Limb (tissue), 2 donors: Measurements from ENCODE around the gene NOP56.
"Not testable (repeated sequence)": the region's sequence is repeated elsewhere in the genome, so short reads cannot be mapped to it uniquely, and the experiment has no call there.

ENCODE experiments used
- DNase-seq, 2 donors: peaks; one replicate each; pipeline ENCODE4 v3.0.0-alpha.2; 2016; ENCODE audit errors: extremely low spot score in 2 of 2

The NOP56 gene

DNA sequence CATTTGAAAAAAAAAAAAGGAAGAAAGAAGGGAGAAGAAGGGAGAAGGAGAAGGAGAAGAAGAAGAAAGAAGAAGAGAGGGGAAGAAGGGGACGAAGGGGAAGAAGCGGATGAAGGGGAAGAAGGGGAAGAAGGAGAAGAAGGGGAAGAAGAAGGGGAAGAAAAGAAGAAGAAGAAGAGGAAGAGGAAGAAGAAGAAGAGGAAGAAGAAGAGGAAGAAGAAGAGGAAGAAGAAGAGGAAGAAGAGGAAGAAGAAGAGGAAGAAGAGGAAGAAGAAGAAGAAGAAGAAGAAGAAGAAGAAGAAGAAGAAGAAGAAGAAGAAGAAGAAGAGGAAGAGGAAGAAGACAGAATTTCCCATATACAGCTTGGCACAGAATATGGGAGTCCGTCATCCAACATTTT is 29.6 kb downstream of the NOP56 start:
- not testable (repeated sequence) for DNase-seq

DNA sequence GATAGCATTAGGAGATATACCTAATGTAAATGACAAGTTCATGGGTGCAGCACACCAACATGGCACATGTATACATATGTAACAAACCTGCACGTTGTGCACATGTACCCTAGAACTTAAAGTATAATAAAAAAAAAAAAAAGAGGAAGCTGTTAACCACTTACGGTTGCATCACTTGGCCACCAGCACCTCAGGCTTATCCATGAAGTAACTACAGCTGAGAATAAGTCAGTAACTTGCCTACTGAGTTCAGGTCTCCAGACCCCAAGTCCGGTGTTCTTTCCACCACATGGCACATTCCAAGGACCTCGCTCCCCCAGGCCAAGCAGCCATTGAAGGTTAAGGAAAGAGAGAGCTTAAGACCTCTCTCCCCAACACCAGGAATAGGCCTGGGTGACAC is 32.4 kb downstream of the NOP56 start:
- not testable (repeated sequence) for DNase-seq

DNA sequence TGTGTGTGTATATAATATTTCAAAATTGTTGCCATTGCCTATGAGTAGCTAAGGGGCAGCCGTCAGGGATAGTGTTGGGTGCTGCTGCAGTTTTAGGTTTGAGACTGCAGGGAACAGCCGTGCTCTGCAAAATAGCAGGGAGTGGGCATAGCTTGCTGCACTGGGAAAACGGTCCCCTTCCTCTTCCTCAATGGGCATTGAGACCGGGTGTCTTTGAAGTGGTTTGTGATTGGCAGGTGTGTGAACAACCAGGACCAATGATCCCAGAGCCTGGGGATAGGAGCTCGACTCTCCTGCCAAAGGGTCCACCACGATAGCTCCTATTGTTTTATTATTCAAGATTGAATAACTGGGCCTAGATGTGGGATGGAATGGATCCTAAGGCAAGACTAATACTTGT is 35.1 kb downstream of the NOP56 start:
- DNase-seq = no peak

DNA sequence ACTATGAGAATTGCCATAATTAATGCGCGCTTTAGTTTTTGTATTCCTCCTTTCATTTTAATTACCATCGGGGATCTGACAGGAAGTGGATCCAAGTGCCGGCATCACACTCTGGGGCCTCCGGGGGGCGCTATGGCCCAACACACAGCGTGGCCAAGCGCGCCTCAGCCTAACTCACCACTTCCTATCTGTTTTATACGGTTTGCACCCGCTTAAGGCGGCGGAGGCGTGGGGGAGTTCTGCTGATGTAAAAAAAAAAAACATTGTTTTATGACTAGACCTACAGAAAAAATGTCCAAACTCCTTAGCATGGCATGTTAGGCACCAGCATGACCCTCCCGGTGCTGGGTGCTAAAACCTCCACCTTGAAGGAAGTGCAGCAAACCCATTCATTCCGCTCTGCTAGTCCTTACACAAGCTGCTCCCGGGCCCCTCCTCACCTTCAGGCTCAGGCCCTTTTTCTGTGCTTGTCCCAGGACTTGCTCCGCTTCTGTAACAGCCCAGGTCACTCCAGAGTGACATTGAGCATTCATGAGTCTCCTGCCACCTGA is 35.7 kb downstream of the NOP56 start:
- DNase-seq = peak in 1 of 2 donors; percentile 64

DNA sequence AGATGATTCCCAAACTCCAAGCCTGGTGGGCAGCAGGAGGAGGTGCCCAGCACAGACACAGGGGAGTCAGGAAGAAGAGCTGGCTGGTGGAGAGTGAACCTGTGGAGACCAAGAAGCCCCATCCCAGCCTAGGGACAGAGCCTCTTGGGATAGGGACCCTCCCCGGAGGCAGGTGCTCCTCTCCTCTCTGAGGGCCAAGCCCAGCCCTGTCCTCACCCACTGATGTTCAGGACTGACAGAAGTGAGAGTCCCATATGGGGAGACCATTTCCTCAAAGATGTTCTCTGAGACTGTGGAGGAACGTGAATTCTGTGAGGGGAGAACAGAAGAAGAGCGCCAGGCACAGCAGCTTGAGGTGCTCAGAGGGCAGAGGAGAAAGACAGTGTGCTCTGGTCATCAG is 37.8 kb downstream of the NOP56 start:
- DNase-seq = no peak

DNA sequence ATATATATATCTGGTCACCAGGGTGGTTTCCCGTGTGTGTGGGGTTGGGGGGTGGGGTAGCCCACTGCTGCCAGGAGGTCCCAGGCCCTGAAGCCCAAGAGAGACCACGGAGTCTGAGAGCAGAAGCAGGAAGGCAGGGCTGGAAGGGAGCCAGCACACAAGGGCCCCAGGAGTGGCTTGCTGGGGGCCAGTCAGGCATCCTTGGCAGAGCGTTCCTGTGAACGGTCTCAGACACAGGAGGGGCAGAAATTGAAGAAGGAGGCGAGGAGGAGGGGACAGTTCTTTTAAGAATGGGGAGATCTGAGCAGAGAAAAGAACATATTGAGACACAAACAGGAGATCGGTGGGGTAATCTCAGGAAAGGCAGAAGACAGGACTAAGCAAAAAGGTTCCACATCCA is 38.3 kb downstream of the NOP56 start:
- no peak for DNase-seq

DNA sequence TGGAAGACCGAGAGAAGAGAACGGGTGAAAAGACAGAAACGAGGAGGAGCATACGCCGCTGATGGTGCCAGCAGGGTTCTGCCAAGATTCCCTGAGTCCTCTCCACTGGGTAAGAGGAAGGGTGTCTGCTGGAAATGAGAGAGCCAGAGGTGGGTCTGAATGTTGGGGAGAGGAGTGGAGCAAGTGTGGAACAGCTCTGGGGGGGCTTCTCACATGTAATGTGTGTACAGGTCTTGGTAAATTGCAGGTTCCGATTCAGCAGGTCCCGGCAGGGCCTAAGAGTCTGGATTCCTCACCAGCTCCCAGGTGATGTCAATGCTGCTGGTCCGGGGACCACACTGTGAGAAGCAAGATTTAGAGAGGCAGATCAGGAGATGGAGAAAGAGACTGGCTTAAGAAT is 38.7 kb downstream of the NOP56 start:
- no peak for DNase-seq

DNA sequence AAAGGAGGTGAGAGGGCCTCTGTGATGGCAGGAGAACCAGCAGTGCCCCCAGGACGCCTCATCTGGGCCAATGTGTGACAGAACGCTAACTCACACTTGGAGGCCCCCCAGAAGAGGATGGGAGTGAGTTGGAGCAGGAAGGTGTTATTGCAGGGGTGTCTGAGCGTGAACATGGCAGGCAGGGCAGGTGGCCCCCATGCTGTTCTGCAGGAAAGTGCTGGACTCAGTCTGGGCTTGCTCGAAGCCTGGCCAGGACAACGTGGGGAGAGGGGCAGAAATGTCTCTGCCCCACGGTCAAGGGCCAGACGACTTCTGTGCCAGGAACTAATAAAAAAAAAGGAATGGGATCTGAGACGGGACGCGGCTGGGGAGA is 39.2 kb downstream of the NOP56 start:
- DNase-seq = no peak

DNA sequence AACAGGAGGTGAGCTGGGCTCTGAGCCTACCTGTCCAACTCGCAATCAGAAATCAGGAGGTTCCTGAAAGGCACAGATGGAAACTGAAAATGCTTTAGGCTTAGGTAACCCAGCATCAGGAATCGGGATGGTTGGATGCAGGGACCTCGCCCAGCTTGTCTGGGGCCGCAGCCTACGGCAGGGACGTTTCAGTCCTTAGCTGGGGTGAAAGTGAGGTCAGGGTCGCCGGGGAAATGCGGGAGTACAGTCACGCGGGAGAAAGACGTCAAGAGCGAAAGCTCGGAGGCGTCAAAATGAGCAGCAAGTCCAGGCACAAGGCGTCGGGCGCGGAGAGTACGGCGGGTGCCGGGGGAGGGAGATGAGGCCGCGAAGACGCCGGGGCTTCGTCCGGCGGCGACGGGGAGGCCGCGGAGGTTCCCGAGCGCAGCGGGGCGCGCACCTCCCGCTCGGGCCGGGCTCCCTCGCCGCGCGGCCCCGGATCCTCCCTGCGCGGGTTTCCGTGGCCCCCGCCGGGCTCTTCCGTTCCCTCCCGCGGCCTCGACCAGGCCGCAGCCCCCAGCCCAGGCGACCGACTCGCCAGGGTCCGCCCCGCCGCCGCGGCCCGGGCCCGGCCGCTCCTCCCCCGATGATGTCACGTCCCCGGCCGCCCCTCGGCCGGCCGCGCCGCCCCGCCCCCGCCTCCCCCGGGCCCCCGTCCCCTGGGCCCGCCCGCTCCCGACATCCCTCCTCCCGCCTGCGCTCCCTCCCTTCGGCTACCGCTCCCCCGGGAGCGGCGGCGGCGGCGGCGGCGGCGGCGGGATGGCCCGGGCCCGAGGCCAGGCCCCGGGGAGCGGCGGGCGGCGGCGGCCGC is 39.8 kb downstream of the NOP56 start, which contains the start of gene EBF4:
EBF4 (plus strand) TSS at position 745 of the 850 bp plus-strand sequence. CDS start 866 bp downstream, outside the sequence.
- DNase-seq = peak in 1 of 2 donors; percentile 74

DNA sequence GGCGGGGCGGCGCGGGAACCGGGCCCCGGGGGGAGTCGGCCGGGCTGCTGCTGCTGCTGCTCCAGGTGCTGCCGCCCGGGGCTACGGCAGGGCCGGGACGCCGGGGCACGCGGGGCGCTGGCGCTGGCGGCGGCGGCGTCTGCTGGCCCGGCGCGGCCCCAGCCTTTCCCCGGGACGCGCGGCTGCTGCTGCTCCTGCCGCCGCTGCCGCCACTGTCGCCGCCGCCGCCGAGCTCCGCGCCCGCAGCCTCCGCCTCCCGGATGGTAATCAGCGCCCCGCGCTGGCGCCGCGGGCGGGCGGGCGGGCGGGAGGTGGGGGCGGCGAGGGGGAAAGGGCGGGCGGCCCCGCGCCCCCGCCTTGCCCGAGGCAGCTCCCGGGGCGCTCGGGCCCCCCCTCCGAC is 40.5 kb downstream of the NOP56 start:
- no peak for DNase-seq

DNA sequence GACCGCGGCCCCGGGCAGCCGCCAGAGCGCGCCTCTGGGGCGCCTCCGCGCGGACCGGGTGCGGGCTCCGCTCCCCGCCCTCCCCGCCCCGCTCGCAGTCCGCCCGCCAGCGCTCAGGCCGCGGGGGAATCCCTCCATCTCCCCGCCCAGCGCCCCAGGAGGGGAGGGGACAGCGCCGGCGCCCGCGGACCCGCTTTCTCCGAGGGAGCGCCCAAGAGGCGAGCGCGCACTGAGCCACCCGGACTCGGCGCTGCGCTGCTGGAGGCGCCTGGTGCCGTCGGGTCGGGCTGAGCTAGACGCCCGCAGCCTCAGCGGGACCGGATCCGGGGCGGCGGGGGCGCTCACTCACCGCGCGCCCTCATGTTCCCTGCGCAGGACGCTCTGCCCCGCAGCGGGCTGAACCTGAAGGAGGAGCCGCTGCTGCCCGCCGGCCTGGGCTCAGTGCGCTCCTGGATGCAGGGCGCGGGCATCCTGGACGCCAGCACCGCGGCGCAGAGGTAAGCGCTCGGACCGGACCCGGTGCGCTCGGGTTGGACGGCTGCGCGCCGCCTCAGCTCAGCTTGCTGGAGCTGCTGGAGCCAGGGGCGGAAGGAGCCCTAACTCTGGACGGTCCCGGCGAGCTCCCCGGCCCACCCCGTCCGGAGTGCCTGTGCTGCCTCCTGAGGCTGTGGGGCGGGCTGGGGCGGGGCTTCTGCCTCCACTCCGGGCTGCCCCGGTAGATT is 41.0 kb downstream of the NOP56 start:
- DNase-seq = peak in 1 of 2 donors; percentile 64

DNA sequence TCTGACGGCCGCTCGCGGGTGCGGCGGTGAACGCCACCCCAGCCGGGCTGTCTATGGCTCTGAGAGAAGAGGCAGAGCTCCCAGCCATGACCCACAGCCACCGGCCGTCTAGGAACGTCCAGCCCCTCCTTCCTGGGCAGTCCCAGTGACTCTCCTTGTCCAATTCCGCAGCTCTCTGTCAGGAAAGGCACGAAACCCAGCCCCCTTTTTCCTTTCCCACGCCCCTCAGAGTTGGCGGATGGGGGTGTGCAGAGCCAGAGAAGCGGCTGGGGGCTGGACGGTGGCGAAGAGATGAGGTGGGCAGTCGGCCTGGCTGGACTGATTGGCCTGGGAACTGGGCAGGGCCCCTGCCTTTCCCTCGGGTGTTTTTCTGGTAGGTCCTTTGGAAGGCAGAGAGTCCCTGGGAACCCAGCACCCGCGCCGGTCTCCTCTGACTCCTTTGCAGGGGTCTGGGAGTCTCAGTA is 41.6 kb downstream of the NOP56 start:
- DNase-seq = peak in 1 of 2 donors; percentile 41

DNA sequence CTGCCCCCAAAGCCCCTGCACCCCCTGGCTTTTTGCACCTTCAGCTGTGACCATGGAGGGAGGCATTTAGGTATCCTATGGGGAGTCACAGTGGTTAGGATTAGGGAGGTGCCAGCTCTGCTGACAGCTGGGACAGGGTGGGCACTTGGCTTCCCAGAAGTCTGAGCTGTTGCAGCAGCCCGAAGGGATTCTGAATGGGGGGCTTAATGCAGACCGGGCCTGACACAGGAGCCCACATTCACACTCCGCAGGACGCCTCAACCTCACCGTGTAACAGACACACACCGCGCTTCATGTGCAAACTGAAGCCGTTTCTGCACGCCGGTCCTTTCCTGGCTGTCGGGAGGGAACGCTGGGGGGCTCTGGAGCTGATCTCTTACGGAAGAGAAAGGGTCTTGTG is 42.1 kb downstream of the NOP56 start:
- DNase-seq = no peak

DNA sequence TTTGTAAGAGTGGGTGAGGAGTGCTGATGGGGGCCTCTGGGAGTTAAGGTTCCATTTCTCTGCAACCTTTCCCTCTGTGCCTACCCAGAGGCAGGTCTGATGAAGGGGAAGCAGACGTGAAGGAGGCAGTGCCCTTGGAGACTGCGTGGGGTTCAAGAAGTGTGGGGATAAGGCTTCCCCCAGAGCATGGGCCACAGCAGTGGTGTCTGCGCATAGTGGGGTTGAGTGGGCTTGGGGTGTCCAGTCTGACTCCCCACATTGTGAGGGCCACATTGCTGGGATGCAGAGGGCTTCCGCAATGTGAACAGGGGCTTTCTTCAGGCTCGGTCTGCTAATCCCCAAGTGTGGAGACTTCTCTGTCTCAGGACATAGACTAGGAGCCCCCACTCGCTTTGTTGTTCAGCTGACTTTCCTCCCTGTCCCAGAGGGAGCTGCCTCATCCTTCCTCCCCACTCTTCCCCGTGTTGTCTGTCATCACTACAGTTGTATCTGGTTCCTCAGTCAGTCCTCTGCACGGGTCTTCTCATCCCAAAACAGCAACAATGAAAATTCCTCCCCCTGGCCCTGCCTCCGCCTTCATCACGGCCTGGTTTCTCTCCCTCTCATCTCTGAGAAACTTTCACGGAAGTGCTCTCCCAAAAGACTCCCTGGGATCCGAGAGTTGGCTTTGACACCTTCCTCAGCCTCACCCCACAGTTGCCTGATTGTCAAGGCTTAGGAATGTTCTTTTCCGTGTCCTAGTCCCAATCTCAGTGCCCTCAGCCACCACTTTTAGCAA is 43.0 kb downstream of the NOP56 start:
- no peak for DNase-seq

DNA sequence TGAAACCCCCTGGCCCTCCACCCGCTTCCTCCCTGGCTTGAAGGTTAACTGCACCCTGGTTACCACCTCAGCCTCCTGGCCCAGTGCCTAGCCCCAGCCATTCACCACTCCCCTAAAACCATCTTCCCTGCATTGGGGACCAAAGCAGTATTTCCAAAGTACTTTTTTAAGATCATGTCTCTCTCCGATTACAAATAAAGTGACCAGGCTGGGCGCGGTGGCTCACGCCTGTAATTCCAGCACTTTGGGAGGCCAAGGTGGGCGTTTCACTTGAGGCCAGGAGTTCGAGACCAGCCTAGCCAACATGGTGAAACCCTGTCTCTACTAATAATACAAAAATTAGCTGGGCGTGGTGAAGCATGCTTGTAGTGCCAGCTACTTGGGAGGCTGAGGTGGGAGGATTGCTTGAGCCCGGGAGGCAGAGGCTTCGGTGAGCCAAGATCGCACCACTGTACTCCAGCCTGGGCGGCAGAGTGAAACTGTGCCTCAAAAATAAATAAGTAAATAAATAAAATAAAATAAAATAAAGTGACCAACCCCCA is 43.6 kb downstream of the NOP56 start:
- DNase-seq = not testable (repeated sequence)

DNA sequence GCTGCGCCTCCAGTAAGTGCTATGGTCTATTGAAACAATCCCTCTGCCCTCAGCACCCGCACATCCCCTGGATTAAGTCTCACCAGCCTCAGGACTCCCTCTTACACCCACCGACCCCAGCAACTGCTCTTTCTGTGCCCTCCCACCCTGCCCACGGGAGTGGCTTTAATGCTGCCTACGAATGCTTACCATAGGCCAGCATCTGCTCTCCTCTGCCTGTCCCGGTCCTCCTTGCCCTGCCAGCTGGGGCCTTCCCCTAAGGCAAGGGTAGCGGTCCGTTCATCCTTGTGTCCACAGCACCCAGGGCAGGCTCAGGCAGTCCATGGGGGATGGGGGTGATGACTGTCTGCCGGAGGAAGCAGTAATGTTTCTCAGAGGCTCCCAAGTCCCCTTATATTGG is 44.2 kb downstream of the NOP56 start:
- DNase-seq = no peak

DNA sequence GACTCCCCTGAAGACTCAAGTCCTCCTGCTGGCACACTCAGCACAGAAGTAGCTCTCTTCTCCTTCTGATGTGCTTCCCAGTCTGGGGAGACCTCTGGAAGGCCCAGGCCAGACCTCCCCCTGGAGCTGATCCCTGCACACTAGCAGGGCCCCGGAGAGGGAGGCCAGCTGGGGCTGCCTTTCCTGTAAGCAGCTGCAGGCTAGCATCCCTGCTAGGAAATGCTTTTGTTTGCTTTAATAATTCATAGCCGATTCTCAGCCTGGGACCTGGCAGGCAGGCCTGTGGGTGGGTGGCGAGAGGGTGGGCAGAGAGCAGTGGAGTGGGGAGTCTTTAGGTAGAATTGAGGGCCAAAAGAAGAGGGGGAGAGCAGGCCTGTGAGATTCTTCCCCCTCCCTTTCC is 45.3 kb downstream of the NOP56 start:
- DNase-seq = no peak

DNA sequence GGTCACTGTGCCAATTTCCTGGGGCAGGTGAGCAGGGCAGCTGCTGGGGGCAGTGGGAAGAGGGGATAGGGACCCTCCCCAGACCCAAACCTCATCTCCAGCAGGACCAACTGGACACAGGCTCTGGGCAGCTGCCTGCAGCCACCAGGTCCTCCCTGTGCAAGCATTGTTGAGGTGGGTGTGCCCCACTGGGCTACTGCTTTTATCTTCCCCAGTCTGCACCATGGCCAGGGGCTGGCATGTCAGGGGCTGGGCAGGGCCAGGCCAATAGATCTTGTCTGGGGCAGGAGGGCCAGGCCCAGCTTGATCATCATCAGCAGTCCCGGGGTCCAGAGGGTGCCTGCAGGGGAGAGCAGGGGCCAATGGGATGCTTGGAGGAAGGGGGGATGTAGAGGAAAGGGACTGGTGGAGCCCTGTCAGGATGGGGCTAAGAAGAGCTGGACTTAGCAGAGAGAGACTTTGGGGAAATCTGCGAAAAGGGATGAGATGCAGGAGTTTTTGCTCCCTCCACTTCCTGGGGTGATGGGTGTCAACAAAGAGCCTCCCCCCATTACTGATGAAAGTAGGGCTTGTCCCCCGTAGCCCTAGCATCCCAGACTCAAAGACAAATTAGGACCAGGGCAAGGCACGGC is 45.9 kb downstream of the NOP56 start:
- no peak for DNase-seq

DNA sequence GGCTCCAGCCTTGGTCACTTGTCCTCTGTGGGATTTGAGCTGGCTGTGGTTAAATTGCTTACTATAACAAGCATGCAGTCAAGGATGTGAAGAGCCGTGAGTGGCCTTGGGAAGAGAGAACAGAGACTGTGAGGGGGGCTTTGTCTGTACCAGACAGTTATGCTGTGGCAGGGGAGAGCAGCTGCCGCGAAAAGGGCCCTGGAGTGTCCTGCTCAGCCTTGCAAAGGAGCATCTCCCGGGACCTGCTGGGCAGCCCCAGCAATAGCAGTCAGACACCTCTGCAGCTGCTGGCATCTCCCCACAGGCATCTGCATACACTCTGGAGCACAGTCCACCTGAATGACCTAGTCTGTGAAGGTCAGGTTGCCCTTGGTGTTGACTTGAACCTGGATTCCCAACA is 46.5 kb downstream of the NOP56 start:
- DNase-seq = no peak

DNA sequence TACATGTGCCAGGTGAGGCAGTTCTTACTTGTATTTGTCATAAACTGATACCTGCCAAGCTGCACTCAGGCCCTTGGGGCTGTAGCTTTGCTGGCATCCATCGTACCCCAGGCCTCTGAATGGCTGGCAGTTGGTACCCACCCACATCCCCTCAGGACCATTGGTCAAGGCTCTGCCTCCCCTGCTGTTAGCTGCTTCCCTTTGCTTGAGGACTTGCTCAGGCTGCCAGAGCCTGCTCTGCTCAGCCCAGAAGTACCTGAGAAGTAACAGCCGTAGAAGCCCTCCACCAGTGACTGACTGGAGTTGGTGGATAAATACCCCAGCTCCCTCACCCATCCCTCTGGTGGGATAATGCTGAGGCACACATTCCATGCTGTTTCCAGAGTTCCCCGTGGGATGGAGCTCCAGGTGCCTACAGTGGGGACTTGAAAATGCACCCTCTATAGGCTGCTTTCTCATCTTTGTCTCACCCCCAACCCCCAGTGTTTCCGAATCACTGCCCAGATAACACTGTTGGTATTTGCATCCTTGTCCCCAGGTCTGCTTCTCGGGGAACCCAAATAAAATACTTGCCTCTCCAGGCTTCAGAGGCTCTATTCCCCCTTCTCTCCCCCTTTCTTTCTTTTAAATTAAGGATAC is 47.5 kb downstream of the NOP56 start:
- DNase-seq = no peak
